H9 (cell line): ENCODE results near the gene USB1. TPM values are rescaled to one million over a fixed set of nuclear protein-coding genes. Genes with fewer than 3 reads are reported as not detected.

Experiments used
- DNase-seq: peaks from one replicate; pipeline ENCODE4 v3.0.0-alpha.2; 2017
- H2AFZ ChIP-seq: one replicate; pipeline ENCODE4 v1.6.1; 2013; ENCODE audit warnings: mild to moderate bottlenecking, low read length, control low read depth, moderate library complexity
- H2AK5ac ChIP-seq: 2 replicates; pipeline ENCODE4 v1.6.1; 2013; ENCODE audit warnings: low read length, control low read depth, mixed read lengths; ENCODE audit not compliant: insufficient read length
- H2BK120ac ChIP-seq: one replicate; pipeline ENCODE4 v1.6.1; 2013; ENCODE audit warnings: low read depth, mild to moderate bottlenecking, low read length, control low read depth, inconsistent platforms; ENCODE audit not compliant: poor library complexity, severe bottlenecking
- H2BK12ac ChIP-seq: 2 replicates; pipeline ENCODE4 v1.6.1; 2013; ENCODE audit warnings: low read length, control low read depth, mixed read lengths, low read depth; ENCODE audit not compliant: insufficient read length
- H2BK15ac ChIP-seq: 2 replicates; pipeline ENCODE4 v1.6.1; 2013; ENCODE audit warnings: low read depth, low read length, control low read depth
- H2BK20ac ChIP-seq: one replicate; pipeline ENCODE4 v1.6.1; 2013; ENCODE audit warnings: low read depth, mild to moderate bottlenecking, low read length, control low read depth, inconsistent platforms; ENCODE audit not compliant: poor library complexity, severe bottlenecking
- H2BK5ac ChIP-seq: 2 replicates; pipeline ENCODE4 v1.6.1; 2013; ENCODE audit warnings: low read length, control low read depth, mixed read lengths; ENCODE audit not compliant: insufficient read length
- H3K14ac ChIP-seq: 2 replicates; pipeline ENCODE4 v1.6.1; 2013; ENCODE audit warnings: low read length, control low read depth; ENCODE audit not compliant: insufficient read depth
- H3K18ac ChIP-seq: 2 replicates; pipeline ENCODE4 v1.6.1; 2013; ENCODE audit warnings: low read depth, mild to moderate bottlenecking, mixed read lengths, low read length, control low read depth; ENCODE audit not compliant: insufficient read length
- H3K23ac ChIP-seq: 2 replicates; pipeline ENCODE4 v1.6.1; 2013; ENCODE audit warnings: low read length, control low read depth, mixed read lengths, low read depth; ENCODE audit not compliant: insufficient read length
- H3K23me2 ChIP-seq: 2 replicates; pipeline ENCODE4 v1.6.1; 2013; ENCODE audit warnings: low read depth, mild to moderate bottlenecking, mixed read lengths, low read length, control low read depth; ENCODE audit not compliant: insufficient read length, poor library complexity, severe bottlenecking
- H3K27ac ChIP-seq: 2 replicates; pipeline ENCODE4 v1.5.1; 2013; ENCODE audit warnings: low read length, control low read depth, mixed read lengths, low read depth; ENCODE audit not compliant: insufficient read length
- H3K27me3 ChIP-seq: 2 replicates; pipeline ENCODE4 v1.6.1; 2013; ENCODE audit warnings: low read length, control low read depth, inconsistent platforms; ENCODE audit not compliant: insufficient read depth
- H3K4ac ChIP-seq: 2 replicates; pipeline ENCODE4 v1.6.1; 2013; ENCODE audit warnings: low read depth, mild to moderate bottlenecking, control low read depth, inconsistent platforms, low read length, moderate library complexity
- H3K4me1 ChIP-seq: 2 replicates; pipeline ENCODE4 v1.6.1; 2013; ENCODE audit warnings: low read length, control low read depth, inconsistent platforms; ENCODE audit not compliant: insufficient read depth
- H3K4me2 ChIP-seq: 2 replicates; pipeline ENCODE4 v1.6.1; 2013; ENCODE audit warnings: low read length, control low read depth, mixed read lengths; ENCODE audit not compliant: insufficient read length, insufficient read depth
- H3K56ac ChIP-seq: 2 replicates; pipeline ENCODE4 v1.6.1; 2013; ENCODE audit warnings: low read depth, mild to moderate bottlenecking, mixed read lengths, low read length, control low read depth; ENCODE audit not compliant: insufficient read length
- H3K79me1 ChIP-seq: 2 replicates; pipeline ENCODE4 v1.6.1; 2013; ENCODE audit warnings: low read depth, mild to moderate bottlenecking, moderate library complexity, low read length, control low read depth, inconsistent platforms; ENCODE audit not compliant: insufficient read depth, poor library complexity, severe bottlenecking
- H3K79me2 ChIP-seq: 2 replicates; pipeline ENCODE4 v1.6.1; 2013; ENCODE audit warnings: low read length, control low read depth, inconsistent platforms; ENCODE audit not compliant: insufficient read depth
- H3K9ac ChIP-seq: 2 replicates; pipeline ENCODE4 v1.6.1; 2013; ENCODE audit warnings: low read length, control low read depth, mixed read lengths; ENCODE audit not compliant: insufficient read length; ENCODE audit errors: extremely low read depth
- H3K9me3 ChIP-seq: one replicate; pipeline ENCODE4 v1.6.1; 2013; ENCODE audit warnings: low read depth, low read length, inconsistent platforms; ENCODE audit not compliant: control insufficient read depth
- H3T11ph ChIP-seq: one replicate; pipeline ENCODE4 v1.6.1; 2013; ENCODE audit warnings: mild to moderate bottlenecking, low read length, control low read depth, inconsistent platforms
- H4K20me1 ChIP-seq: one replicate; pipeline ENCODE4 v1.6.1; 2013; ENCODE audit not compliant: control insufficient read depth, insufficient read length, insufficient read depth
- H4K5ac ChIP-seq: 2 replicates; pipeline ENCODE4 v1.6.1; 2013; ENCODE audit warnings: low read depth, mild to moderate bottlenecking, mixed read lengths, low read length, control low read depth; ENCODE audit not compliant: insufficient read length
- H4K8ac ChIP-seq: replicated peaks from 2 replicates; pipeline ENCODE4 v1.6.1; 2013; ENCODE audit warnings: low read length, control low read depth, mixed read lengths, low read depth; ENCODE audit not compliant: insufficient read length
- H4K91ac ChIP-seq: 2 replicates; pipeline ENCODE4 v1.6.1; 2013; ENCODE audit warnings: low read depth, mild to moderate bottlenecking, moderate library complexity, mixed read lengths, low read length, control low read depth; ENCODE audit not compliant: insufficient read length
- H3K27ac Mint-ChIP-seq, 3 experiments: 2 replicates in 2 of 3; 3 replicates in 1 of 3; pipeline ENCODE4 v1.8.0; 2020 to 2021; ENCODE audit warnings: mixed read lengths in 3 of 3, mild to moderate bottlenecking in 1 of 3, moderate library complexity in 1 of 3
- H3K27me3 Mint-ChIP-seq: 2 replicates; pipeline ENCODE4 v1.8.0; 2021; ENCODE audit warnings: low read depth, mild to moderate bottlenecking, moderate library complexity, mixed read lengths
- H3K36me3 Mint-ChIP-seq, 3 experiments: 2 replicates in 2 of 3; 3 replicates in 1 of 3; pipeline ENCODE4 v1.8.0; 2020 to 2021; ENCODE audit warnings: low read depth in 3 of 3, mixed read lengths in 3 of 3; ENCODE audit not compliant: insufficient read depth in 1 of 3
- H3K4me1 Mint-ChIP-seq, 2 experiments: 2 replicates each; pipeline ENCODE4 v1.8.0; 2020; ENCODE audit warnings: mixed read lengths in 2 of 2
- H3K4me3 Mint-ChIP-seq, 2 experiments: 2 replicates in 1 of 2; 3 replicates in 1 of 2; pipeline ENCODE4 v1.8.0; 2020 to 2021; ENCODE audit warnings: mild to moderate bottlenecking in 2 of 2, mixed read lengths in 2 of 2, moderate library complexity in 1 of 2
- H3K9me3 Mint-ChIP-seq, 2 experiments: 2 replicates in 1 of 2; 3 replicates in 1 of 2; pipeline ENCODE4 v1.8.0; 2020; ENCODE audit warnings: mild to moderate bottlenecking in 2 of 2, mixed read lengths in 2 of 2, moderate library complexity in 1 of 2
- WGBS: extraction: QIAGEN DNeasy Blood & Tissue Kit; methylation state at CpG from one replicate; pipeline ENCODE4 v1.1.7; 2013; ENCODE audit warnings: missing lambda C conversion rate, low lambda C conversion rate, mixed read lengths; ENCODE audit not compliant: insufficient read length; ENCODE audit errors: extremely low coverage; 5-methylcytosine and 5-hydroxymethylcytosine counted together
- total RNA-seq: library from RNA; stranded (reverse); gene quantifications from 2 replicates; pipeline ENCODE4 v1.2.1, GENCODE V29; 2021
- TF ChIP-seq, protein P1 (sequence below): fragments of 200-600 bp; sonication (generic); conservative IDR thresholded peaks from 3 replicates; pipeline ENCODE4 v1.8.0; 2021; ENCODE audit warnings: antibody characterized with exemption, mild to moderate bottlenecking

The USB1 gene
- total RNA-seq, 1 experiment from 2014 or later = 65.0 TPM

- Mint-ChIP-seq H3K27me3 (no peaks in the 10 kb centered on the region), H3K27ac (no peak overlapping the region), H3K9me3 (no peaks in the 10 kb centered on the region), H3K4me3 (no peak overlapping the region), H3K36me3 (peaks cover 0 to 12% (median 0%) of the 10 kb centered on the region in 3 experiments; a peak in 3 of 7 replicates), H3K4me1 (peaks cover 4 to 9% of the 10 kb centered on the region in 2 experiments; a peak in 3 of 4 replicates)
- Histone ChIP-seq H4K91ac (no peak overlapping the region), H3T11ph (no peak overlapping the region), H3K18ac (no peak overlapping the region), H3K9ac (no peak overlapping the region), H3K23me2 (no peaks in the 10 kb centered on the region), H2BK20ac (no peak overlapping the region), H4K8ac (no peak overlapping the region), H2BK15ac (no peak overlapping the region), H3K23ac (no peak overlapping the region), H3K9me3 (no peaks in the 10 kb centered on the region), H2AK5ac (no peak overlapping the region), H3K56ac (no peak overlapping the region), H3K79me2 (no peaks in the 10 kb centered on the region), H3K4me2 (no peak overlapping the region), H4K5ac (no peak overlapping the region), H3K4me1 (no peaks in the 10 kb centered on the region), H3K27me3 (no peaks in the 10 kb centered on the region), H4K20me1 (no peaks in the 10 kb centered on the region), H2BK5ac (no peak overlapping the region), H2AFZ (no peak overlapping the region), H3K79me1 (no peaks in the 10 kb centered on the region), H3K14ac (no peak overlapping the region), H3K4ac (no peak overlapping the region), H2BK12ac (no peak overlapping the region), H2BK120ac (no peak overlapping the region), H3K27ac (no peak overlapping the region)
- no peak for DNase-seq
- no CpG with 5 or more reads among the region's 12 CpGs for WGBS
- TF ChIP-seq, protein P1, sequence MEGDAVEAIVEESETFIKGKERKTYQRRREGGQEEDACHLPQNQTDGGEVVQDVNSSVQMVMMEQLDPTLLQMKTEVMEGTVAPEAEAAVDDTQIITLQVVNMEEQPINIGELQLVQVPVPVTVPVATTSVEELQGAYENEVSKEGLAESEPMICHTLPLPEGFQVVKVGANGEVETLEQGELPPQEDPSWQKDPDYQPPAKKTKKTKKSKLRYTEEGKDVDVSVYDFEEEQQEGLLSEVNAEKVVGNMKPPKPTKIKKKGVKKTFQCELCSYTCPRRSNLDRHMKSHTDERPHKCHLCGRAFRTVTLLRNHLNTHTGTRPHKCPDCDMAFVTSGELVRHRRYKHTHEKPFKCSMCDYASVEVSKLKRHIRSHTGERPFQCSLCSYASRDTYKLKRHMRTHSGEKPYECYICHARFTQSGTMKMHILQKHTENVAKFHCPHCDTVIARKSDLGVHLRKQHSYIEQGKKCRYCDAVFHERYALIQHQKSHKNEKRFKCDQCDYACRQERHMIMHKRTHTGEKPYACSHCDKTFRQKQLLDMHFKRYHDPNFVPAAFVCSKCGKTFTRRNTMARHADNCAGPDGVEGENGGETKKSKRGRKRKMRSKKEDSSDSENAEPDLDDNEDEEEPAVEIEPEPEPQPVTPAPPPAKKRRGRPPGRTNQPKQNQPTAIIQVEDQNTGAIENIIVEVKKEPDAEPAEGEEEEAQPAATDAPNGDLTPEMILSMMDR = no peak
Observed at GRCh38 chr16:58016840-58017446, 15.7 kb downstream of the USB1 start.
